HepG2 (cell line): ENCODE measurements around the gene ZNF821. TPM values are rescaled to one million over a fixed set of nuclear protein-coding genes. Genes with fewer than 3 reads are reported as not detected.

Experiments
- HES4 ChIP-seq: sonication (generic); formaldehyde crosslinking; IDR thresholded peaks from 2 replicates; pipeline ENCODE4 v1.9.0; 2021; ENCODE audit warnings: mild to moderate bottlenecking, missing genetic modification reagents, borderline replicate concordance
- HMG20A ChIP-seq: IDR thresholded peaks from 2 replicates; pipeline ENCODE4 v1.6.1; 2016; ENCODE audit warnings: borderline replicate concordance
- TBP ChIP-seq: sonication (generic); formaldehyde crosslinking; IDR thresholded peaks from 2 replicates; pipeline ENCODE4 v1.5.0; 2020; ENCODE audit warnings: missing genetic modification reagents
- XRCC5 ChIP-seq: fragments of 200-400 bp; formaldehyde crosslinking; optimal IDR thresholded peaks from 2 replicates; pipeline ENCODE3; 2017; ENCODE audit warnings: mild to moderate bottlenecking, low read length
- ZFY ChIP-seq: sonication (generic); formaldehyde crosslinking; IDR thresholded peaks from 2 replicates; pipeline ENCODE4 v1.4.0; 2020; ENCODE audit warnings: missing genetic modification reagents
- ZNF160 ChIP-seq: sonication (generic); formaldehyde crosslinking; IDR thresholded peaks from 2 replicates; pipeline ENCODE4 v1.8.0; 2022; ENCODE audit warnings: mild to moderate bottlenecking, inconsistent platforms, missing genetic modification reagents
- ZNF292 ChIP-seq: sonication (generic); formaldehyde crosslinking; IDR thresholded peaks from 2 replicates; pipeline ENCODE4 v1.8.1; 2022; ENCODE audit warnings: mild to moderate bottlenecking, low read depth, missing genetic modification reagents, borderline replicate concordance
- ZNF317 ChIP-seq: sonication (generic); formaldehyde crosslinking; IDR thresholded peaks from 2 replicates; pipeline ENCODE4 v1.5.0; 2020; ENCODE audit warnings: mild to moderate bottlenecking, missing genetic modification reagents
- ZNF446 ChIP-seq: sonication (generic); formaldehyde crosslinking; IDR thresholded peaks from 2 replicates; pipeline ENCODE4 v1.5.0; 2020; ENCODE audit warnings: mild to moderate bottlenecking, missing genetic modification reagents
- ZNF530 ChIP-seq: sonication (generic); formaldehyde crosslinking; IDR thresholded peaks from 2 replicates; pipeline ENCODE4 v1.5.0; 2020; ENCODE audit warnings: low read depth, mild to moderate bottlenecking, missing genetic modification reagents
- ZNF564 ChIP-seq: sonication (generic); formaldehyde crosslinking; IDR thresholded peaks from 2 replicates; pipeline ENCODE4 v1.8.1; 2023; ENCODE audit warnings: mild to moderate bottlenecking, missing genetic modification reagents
- ZNF619 ChIP-seq: sonication (generic); formaldehyde crosslinking; IDR thresholded peaks from 2 replicates; pipeline ENCODE4 v1.4.0; 2020; ENCODE audit warnings: mild to moderate bottlenecking, missing genetic modification reagents
- ZNF710 ChIP-seq: sonication (generic); formaldehyde crosslinking; IDR thresholded peaks from 2 replicates; pipeline ENCODE4 v1.5.0; 2020; ENCODE audit warnings: mild to moderate bottlenecking, missing genetic modification reagents, borderline replicate concordance
- ZNF749 ChIP-seq: sonication (generic); formaldehyde crosslinking; IDR thresholded peaks from 2 replicates; pipeline ENCODE4 v1.8.0; 2022; ENCODE audit warnings: mild to moderate bottlenecking, missing genetic modification reagents, moderate library complexity, borderline replicate concordance
- ZNF761 ChIP-seq: sonication (generic); formaldehyde crosslinking; conservative IDR thresholded peaks from 2 replicates; pipeline ENCODE4 v1.4.0; 2020; ENCODE audit warnings: mild to moderate bottlenecking, missing genetic modification reagents
- polyA plus RNA-seq, 8 experiments: library from polyadenylated mRNA; depleted of rRNA in 3 of 8; stranded (reverse) in 7 of 8; unstranded in 1 of 8; fragments of >200 nt; fragmentation: Illumina TruSeq in 4 of 8; extraction: Trizol in 4 of 8; gene quantifications; 2 replicates each; pipeline versions ENCODE4 v1.2.1 to v1.2.3, GENCODE V29; 2011 to 2016; ENCODE audit warnings: low read depth in 4 of 8, missing spikeins in 1 of 8, mixed read lengths in 1 of 8; ENCODE audit not compliant: insufficient read depth in 1 of 8
- total RNA-seq, 5 experiments: library from RNA; depleted of rRNA; stranded (reverse); fragments of >200 nt; fragmentation: Illumina TruSeq; extraction: Trizol; gene quantifications; 2 replicates each; pipeline ENCODE4 v1.2.3, GENCODE V29; 2016; ENCODE audit warnings: low read depth in 1 of 5
- TF ChIP-seq, protein P1 (sequence below): sonication (generic); formaldehyde crosslinking; IDR thresholded peaks from 2 replicates; pipeline ENCODE4 v1.8.1; 2023; ENCODE audit warnings: mild to moderate bottlenecking, missing genetic modification reagents
- TF ChIP-seq, protein P2 (sequence below): sonication (generic); formaldehyde crosslinking; IDR thresholded peaks from 2 replicates; pipeline ENCODE4 v1.4.0; 2020; ENCODE audit warnings: missing genetic modification reagents

ZNF821 gene
- total and polyA plus RNA-seq, 2 of the 13 experiments (the other 11 are each of a cell fraction or from before 2014, with no cell fraction given): 7.0 to 9.1 TPM

DNA sequence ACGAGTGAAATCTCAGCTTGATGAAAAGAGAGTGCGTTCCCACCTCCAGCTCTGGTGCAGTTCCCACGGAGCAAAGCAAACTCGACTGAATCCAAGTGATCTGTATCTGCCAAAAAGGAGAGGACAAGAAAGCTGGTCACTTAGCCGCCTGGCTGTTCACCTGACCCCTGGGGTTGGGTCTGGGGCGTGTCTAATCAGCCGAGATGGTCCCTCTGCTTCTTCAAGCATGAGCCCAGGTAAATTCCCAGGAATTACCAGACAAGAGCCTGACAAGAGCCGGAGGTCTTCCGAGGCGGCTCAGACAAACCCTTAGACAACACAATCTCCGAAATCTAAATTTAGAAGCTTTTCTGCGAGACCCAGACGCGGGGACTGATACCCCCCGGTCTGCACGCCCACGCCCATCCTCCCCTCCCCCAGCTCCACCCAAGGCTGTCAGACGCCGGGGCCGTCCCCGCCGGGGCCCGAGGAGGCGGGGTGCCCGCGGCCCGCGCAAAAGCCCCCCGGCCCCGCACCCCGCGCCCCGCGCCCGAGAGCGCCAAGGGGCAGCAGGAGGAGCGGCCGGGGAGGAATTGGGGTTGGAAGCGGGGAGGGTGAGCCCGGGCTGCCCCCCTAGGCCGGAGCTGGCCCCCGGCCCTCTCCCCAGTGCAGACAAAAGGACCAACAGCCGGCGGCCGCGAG lies 674 bp downstream of the ZNF821 start (continued):
- TF ChIP-seq, protein P1, sequence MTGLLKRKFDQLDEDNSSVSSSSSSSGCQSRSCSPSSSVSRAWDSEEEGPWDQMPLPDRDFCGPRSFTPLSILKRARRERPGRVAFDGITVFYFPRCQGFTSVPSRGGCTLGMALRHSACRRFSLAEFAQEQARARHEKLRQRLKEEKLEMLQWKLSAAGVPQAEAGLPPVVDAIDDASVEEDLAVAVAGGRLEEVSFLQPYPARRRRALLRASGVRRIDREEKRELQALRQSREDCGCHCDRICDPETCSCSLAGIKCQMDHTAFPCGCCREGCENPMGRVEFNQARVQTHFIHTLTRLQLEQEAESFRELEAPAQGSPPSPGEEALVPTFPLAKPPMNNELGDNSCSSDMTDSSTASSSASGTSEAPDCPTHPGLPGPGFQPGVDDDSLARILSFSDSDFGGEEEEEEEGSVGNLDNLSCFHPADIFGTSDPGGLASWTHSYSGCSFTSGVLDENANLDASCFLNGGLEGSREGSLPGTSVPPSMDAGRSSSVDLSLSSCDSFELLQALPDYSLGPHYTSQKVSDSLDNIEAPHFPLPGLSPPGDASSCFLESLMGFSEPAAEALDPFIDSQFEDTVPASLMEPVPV (CRISPR knock-in tag): no peak
- TF ChIP-seq ZNF292 (CRISPR knock-in tag) (no peak), ZNF446 (CRISPR knock-in tag) (0 out of 2 replicates have a peak, but pooled peaks have one; percentile 57), ZNF564 (CRISPR knock-in tag) (no peak), ZNF160 (CRISPR knock-in tag) (peak; percentile 27; the same call in 1 of the 2 replicates), HMG20A (CRISPR knock-in tag) (no peak), ZFY (no peak), TBP (no peak), ZNF749 (peak; percentile 31; the same call in 1 of the 2 replicates), ZNF761 (CRISPR knock-in tag) (no peak), ZNF530 (no peak), HES4 (CRISPR knock-in tag) (0 out of 2 replicates have a peak, but pooled peaks have one; percentile 32), ZNF710 (CRISPR knock-in tag) (0 out of 2 replicates have a peak, but pooled peaks have one; percentile 30), XRCC5 (peak; percentile 8), ZNF317 (CRISPR knock-in tag) (peak; percentile 76; the same call in 1 of the 2 replicates), ZNF619 (CRISPR knock-in tag) (0 out of 2 replicates have a peak, but pooled peaks have one; percentile 8)
- TF ChIP-seq, protein P2, sequence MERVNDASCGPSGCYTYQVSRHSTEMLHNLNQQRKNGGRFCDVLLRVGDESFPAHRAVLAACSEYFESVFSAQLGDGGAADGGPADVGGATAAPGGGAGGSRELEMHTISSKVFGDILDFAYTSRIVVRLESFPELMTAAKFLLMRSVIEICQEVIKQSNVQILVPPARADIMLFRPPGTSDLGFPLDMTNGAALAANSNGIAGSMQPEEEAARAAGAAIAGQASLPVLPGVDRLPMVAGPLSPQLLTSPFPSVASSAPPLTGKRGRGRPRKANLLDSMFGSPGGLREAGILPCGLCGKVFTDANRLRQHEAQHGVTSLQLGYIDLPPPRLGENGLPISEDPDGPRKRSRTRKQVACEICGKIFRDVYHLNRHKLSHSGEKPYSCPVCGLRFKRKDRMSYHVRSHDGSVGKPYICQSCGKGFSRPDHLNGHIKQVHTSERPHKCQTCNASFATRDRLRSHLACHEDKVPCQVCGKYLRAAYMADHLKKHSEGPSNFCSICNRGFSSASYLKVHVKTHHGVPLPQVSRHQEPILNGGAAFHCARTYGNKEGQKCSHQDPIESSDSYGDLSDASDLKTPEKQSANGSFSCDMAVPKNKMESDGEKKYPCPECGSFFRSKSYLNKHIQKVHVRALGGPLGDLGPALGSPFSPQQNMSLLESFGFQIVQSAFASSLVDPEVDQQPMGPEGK: peak; percentile 97
